ENCODE data around the gene SPEM1. TPM values are rescaled to one million over a fixed set of nuclear protein-coding genes. Genes with fewer than 3 reads are reported as not detected.

Gene SPEM1
- total RNA-seq, 4 donors from 2014 or later = not detected

DNA sequence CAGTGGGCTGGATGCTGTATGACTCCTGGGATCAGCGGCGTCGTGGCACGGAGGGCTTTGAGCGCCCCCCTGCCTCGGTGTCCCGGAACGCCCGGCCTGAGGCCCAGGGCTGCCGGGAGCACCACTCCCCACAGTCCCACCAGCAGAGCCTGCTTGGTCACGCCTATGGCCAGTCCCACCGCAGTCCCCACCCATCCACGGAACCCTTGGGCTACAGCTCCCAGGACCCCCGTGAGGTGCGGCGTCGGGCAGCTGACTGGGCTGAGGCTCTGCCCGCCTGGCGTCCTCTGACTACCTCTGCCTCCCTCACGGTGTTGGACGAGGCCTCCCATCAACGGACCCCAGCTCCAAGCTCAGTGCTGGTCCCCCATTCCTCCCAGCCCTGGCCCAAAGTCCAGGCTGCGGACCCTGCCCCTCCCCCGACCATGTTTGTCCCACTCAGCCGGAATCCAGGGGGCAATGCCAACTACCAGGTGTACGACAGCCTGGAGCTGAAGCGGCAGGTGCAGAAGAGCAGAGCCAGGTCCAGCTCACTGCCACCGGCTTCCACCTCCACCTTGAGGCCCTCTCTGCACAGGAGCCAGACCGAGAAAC is 6.9 kb downstream of the SPEM1 start:
- H3K4me1 ChIP-seq = no peaks in the 10 kb centered on the region
- H3K27ac ChIP-seq (replicated peaks in 1 of 4) = no peak overlapping the region
- TF ChIP-seq CTCF (IDR thresholded peaks at IDR 0.05) (no peak), EP300 (IDR thresholded peaks at IDR 0.05) (no peak), POLR2A (IDR thresholded peaks at IDR 0.05; ENCODE audit: low read depth) (no peak), POLR2AphosphoS5 (IDR thresholded peaks at IDR 0.05) (no peak)
- no peaks in the 10 kb centered on the region for H3K36me3 ChIP-seq
- H3K9me3 ChIP-seq = no peaks in the 10 kb centered on the region
- 94% methylated on average over 18 of the region's 29 CpGs for WGBS
- no peak overlapping the region for H3K4me3 ChIP-seq
- intact Hi-C loops (cut with DNase I) = no loop called here
- peaks cover 0 to 3% (median 0%) of the 10 kb centered on the region in 4 donors for H3K27me3 ChIP-seq
- no peak for DNase-seq (ENCODE audit: extremely low spot score)

DNA sequence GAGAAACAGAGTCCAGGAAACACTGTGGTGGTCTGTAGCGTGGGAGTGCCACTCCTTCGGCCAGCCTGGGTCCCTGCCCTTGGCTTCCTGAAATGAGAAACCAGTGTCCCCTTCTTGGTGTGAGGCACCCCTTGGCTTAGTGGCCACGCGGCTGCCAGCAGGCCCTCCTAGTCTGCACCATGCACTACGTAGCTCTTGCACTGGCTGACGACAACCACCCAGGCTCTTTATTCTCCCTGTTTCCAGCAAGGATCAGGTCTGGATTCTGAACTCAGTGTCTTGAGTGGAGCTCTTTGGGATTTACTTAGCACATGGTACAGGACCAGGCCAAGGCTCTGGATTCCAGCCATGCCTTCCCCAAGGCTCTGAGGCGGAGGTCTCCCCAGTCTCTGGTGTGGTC is 7.4 kb downstream of the SPEM1 start:
- intact Hi-C loops (cut with DNase I) = no loop called here
- H3K36me3 ChIP-seq = no peaks in the 10 kb centered on the region
- no peaks in the 10 kb centered on the region for H3K9me3 ChIP-seq
- H3K4me1 ChIP-seq = no peaks in the 10 kb centered on the region
- H3K27me3 ChIP-seq = peaks cover 0 to 8% (median 0%) of the 10 kb centered on the region in 4 donors
- H3K4me3 ChIP-seq = no peak overlapping the region
- no peak overlapping the region for H3K27ac ChIP-seq (replicated peaks in 1 of 4)
- no peak for DNase-seq (ENCODE audit: extremely low spot score)
- no peak for TF ChIP-seq POLR2AphosphoS5 (IDR thresholded peaks at IDR 0.05)
- TF ChIP-seq POLR2A (IDR thresholded peaks at IDR 0.05; ENCODE audit: low read depth) = no peak
- TF ChIP-seq CTCF (IDR thresholded peaks at IDR 0.05) = no peak
- no peak for TF ChIP-seq EP300 (IDR thresholded peaks at IDR 0.05)
- WGBS = 83% methylated on average over 5 of the region's 7 CpGs

GRCh38 chr17:7428557-7428956 is 8.4 kb downstream of the SPEM1 start, which contains the start of gene SPEM3:
TSS of gene SPEM3 (plus strand) at chr17:7428857. CDS start at chr17:7428903, 46 bp downstream.
- Histone ChIP-seq H3K36me3 (no peaks in the 10 kb centered on the region), H3K27ac (replicated peaks in 1 of 4) (no peak within 1 kb of the TSS), H3K4me1 (no peaks in the 10 kb centered on the region), H3K27me3 (peaks cover 0 to 12% (median 0%) of the 10 kb centered on the region in 4 donors), H3K4me3 (no peak within 1 kb of the TSS), H3K9me3 (no peaks in the 10 kb centered on the region)
- no peak for TF ChIP-seq EP300 (IDR thresholded peaks at IDR 0.05)
- WGBS = 74% methylated on average over 3 of the region's 5 CpGs
- intact Hi-C loops (cut with DNase I) = no loop called here
- no peak for DNase-seq (ENCODE audit: extremely low spot score)

DNA sequence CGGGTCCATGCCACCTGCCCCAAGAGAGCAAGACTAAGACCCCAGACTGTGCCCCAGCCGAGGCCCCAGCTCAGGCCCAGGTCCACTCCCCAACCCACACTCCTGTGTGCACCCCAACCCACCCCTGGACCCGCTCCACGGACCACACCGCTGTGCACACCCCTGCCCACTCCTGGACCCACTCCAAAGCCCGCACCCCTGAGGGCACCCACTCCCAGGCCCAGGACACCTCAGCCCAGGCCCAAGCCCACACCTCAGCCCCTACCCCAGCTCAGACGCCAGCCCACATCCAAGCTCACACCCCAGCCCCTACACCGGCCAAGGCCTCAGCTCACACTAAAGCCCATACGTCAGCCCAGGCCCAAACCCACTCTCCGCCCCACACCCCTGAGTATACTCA is 9.6 kb downstream of the SPEM1 start:
- intact Hi-C loops (cut with DNase I) = no loop called here
- Histone ChIP-seq H3K9me3 (no peaks in the 10 kb centered on the region), H3K4me1 (peaks cover 0 to 1% (median under 1%) of the 10 kb centered on the region in 4 donors), H3K4me3 (no peak overlapping the region), H3K36me3 (no peaks in the 10 kb centered on the region), H3K27me3 (peaks cover 0 to 22% (median 0%) of the 10 kb centered on the region in 4 donors), H3K27ac (replicated peaks in 1 of 4) (no peak overlapping the region)
- 93% methylated on average over 8 of the region's 10 CpGs for WGBS
- no peak for DNase-seq (ENCODE audit: extremely low spot score)
- TF ChIP-seq POLR2AphosphoS5 (IDR thresholded peaks at IDR 0.05) = no peak
- no peak for TF ChIP-seq EP300 (IDR thresholded peaks at IDR 0.05)
- no peak for TF ChIP-seq CTCF (IDR thresholded peaks at IDR 0.05)
- TF ChIP-seq POLR2A (IDR thresholded peaks at IDR 0.05; ENCODE audit: low read depth) = no peak

DNA sequence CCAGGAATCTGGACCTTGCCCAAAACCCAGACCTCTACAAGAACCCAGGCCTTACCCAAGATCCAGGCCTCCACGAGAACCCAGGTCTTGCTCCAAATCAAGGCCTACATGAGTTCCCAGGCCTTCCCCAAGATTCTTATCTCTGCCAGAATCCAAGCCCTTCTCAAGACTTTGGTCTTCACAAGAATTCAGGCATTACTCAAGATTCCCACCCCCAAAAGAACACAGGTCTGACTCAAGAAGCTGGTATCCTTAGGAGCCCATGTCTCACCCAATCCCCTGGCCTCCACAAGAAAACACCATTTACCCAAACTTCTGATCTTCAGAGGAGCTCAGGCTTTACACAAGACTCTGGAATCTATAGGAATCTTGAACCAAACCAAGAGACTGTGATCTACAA is 11.1 kb downstream of the SPEM1 start:
- peaks cover 10 to 16% (median 16%) of the 10 kb centered on the region in 4 donors for H3K4me1 ChIP-seq
- peaks cover 0 to 36% (median 0%) of the 10 kb centered on the region in 4 donors for H3K27me3 ChIP-seq
- H3K36me3 ChIP-seq = no peaks in the 10 kb centered on the region
- WGBS = 73% methylated on average over 1 of the region's 1 CpG
- no peak overlapping the region for H3K4me3 ChIP-seq
- no peaks in the 10 kb centered on the region for H3K9me3 ChIP-seq
- intact Hi-C loops (cut with DNase I) = no loop called here
- no peak for DNase-seq (ENCODE audit: extremely low spot score)
- no peak for TF ChIP-seq POLR2A (IDR thresholded peaks at IDR 0.05; ENCODE audit: low read depth)
- no peak for TF ChIP-seq EP300 (IDR thresholded peaks at IDR 0.05)
- no peak for TF ChIP-seq CTCF (IDR thresholded peaks at IDR 0.05)
- no peak for TF ChIP-seq POLR2AphosphoS5 (IDR thresholded peaks at IDR 0.05)
- H3K27ac ChIP-seq (replicated peaks in 1 of 4) = no peak overlapping the region
